B cell (primary cell): ENCODE measurements around the gene ULK4. TPM values are rescaled to one million over a fixed set of nuclear protein-coding genes. Genes with fewer than 3 reads are reported as not detected.

Experiments
- ATAC-seq: fragments of 200-7000 bp; cut with Tn5 transposase; one replicate; pipeline ENCODE4 v1.10.0; 2021; ENCODE audit warnings: low read depth, mild to moderate bottlenecking, moderate number of reproducible peaks, moderate library complexity
- CTCF ChIA-PET: fragments of 350-600 bp; sonication (Branson Sonifier 250); formaldehyde crosslinking; loops from one replicate; lab custom pipeline; 2021; ENCODE audit warnings: antibody characterized with exemption, inconsistent platforms; lab: Charles Lee
- POLR2A ChIA-PET: fragments of 350-600 bp; sonication (Branson Sonifier 250); formaldehyde crosslinking; loops from one replicate; lab custom pipeline; 2021; ENCODE audit warnings: antibody characterized with exemption; lab: Charles Lee
- DNase-seq: peaks from one replicate; pipeline ENCODE4 v3.0.0; 2013
- H2AFZ ChIP-seq: 2 replicates; pipeline ENCODE4 v1.6.1; 2012; ENCODE audit warnings: mild to moderate bottlenecking, low read depth, low read length; ENCODE audit not compliant: insufficient read depth, poor library complexity, severe bottlenecking
- H3K27ac ChIP-seq, 2 donors: 1 replicate in 1 of 2; 2 replicates in 1 of 2; pipeline ENCODE4 v1.5.1; 2012 to 2013; ENCODE audit warnings: low read length in 2 of 2, mild to moderate bottlenecking in 2 of 2, moderate library complexity in 1 of 2
- H3K27me3 ChIP-seq, 4 experiments: fragments of 200-600 bp in 1 of 4; sonication (generic) in 1 of 4; replicated peaks in 1 of 4; 1 replicate in 2 of 4; 2 replicates in 2 of 4; pipeline versions ENCODE4 v1.6.1 to v1.7.0; 2013 to 2016; ENCODE audit warnings: low read length in 3 of 4, mild to moderate bottlenecking in 2 of 4, mixed read lengths in 1 of 4, moderate library complexity in 1 of 4; ENCODE audit not compliant: insufficient read depth in 4 of 4, control insufficient read depth in 3 of 4; ENCODE audit errors: control extremely low read depth in 1 of 4
- H3K36me3 ChIP-seq, 2 experiments: replicated peaks in 1 of 2; 1 replicate in 1 of 2; 2 replicates in 1 of 2; pipeline versions ENCODE4 v1.6.1 to v1.7.1; 2013; ENCODE audit warnings: low read length in 1 of 2; ENCODE audit not compliant: insufficient read depth in 2 of 2, control insufficient read depth in 1 of 2; ENCODE audit errors: control extremely low read depth in 1 of 2, extremely low read depth in 1 of 2
- H3K4me1 ChIP-seq, 2 donors: fragments of 200-600 bp in 1 of 2; sonication (generic) in 1 of 2; 1 replicate in 1 of 2; 2 replicates in 1 of 2; pipeline versions ENCODE4 v1.5.1 to v1.6.1; 2013 to 2017; ENCODE audit warnings: low read length in 2 of 2; ENCODE audit not compliant: control insufficient read depth in 2 of 2, insufficient read depth in 2 of 2
- H3K4me2 ChIP-seq: replicated peaks from 2 replicates; pipeline ENCODE3; 2012; ENCODE audit warnings: mild to moderate bottlenecking, low read depth, low read length; ENCODE audit not compliant: poor library complexity, severe bottlenecking
- H3K4me3 ChIP-seq, 5 experiments: fragments of 200-600 bp in 1 of 5; sonication (generic) in 1 of 5; 1 replicate in 3 of 5; 2 replicates in 2 of 5; pipeline versions ENCODE4 v1.5.1 to v1.7.0; 2011 to 2016; ENCODE audit warnings: low read length in 4 of 5, mild to moderate bottlenecking in 4 of 5, low read depth in 2 of 5, control low read depth in 1 of 5, moderate library complexity in 1 of 5; ENCODE audit not compliant: insufficient read depth in 1 of 5; ENCODE audit errors: control extremely low read depth in 1 of 5, extremely low read depth in 1 of 5
- H3K79me2 ChIP-seq: fragments of 200-600 bp; sonication (generic); one replicate; pipeline ENCODE4 v1.6.0; 2016; ENCODE audit warnings: low read length; ENCODE audit not compliant: control insufficient read depth, insufficient read depth
- H3K9ac ChIP-seq: fragments of 200-600 bp; sonication (generic); 2 replicates; pipeline ENCODE4 v1.6.1; 2017; ENCODE audit warnings: mild to moderate bottlenecking, low read length, moderate library complexity
- H3K9me3 ChIP-seq, 3 donors: one replicate each; pipeline versions ENCODE4 v1.6.1 to v1.7.1; 2013; ENCODE audit warnings: low read length in 2 of 3; ENCODE audit not compliant: control insufficient read depth in 2 of 3, insufficient read depth in 1 of 3; ENCODE audit errors: control extremely low read depth in 1 of 3
- H4K20me1 ChIP-seq: 2 replicates; pipeline ENCODE4 v1.6.0; 2012; ENCODE audit warnings: mild to moderate bottlenecking, low read length; ENCODE audit not compliant: insufficient read depth, control insufficient read depth, poor library complexity, severe bottlenecking
- H3K27ac Mint-ChIP-seq: one replicate; pipeline ENCODE4 v1.8.0; 2021; ENCODE audit warnings: mixed read lengths
- H3K27me3 Mint-ChIP-seq: one replicate; pipeline ENCODE4 v1.8.0; 2021; ENCODE audit warnings: mixed read lengths
- H3K4me1 Mint-ChIP-seq: one replicate; pipeline ENCODE4 v1.8.0; 2021; ENCODE audit warnings: mixed read lengths
- H3K4me3 Mint-ChIP-seq: one replicate; pipeline ENCODE4 v1.8.0; 2021; ENCODE audit warnings: mixed read lengths
- H3K9me3 Mint-ChIP-seq: one replicate; pipeline ENCODE4 v1.8.0; 2022; ENCODE audit warnings: mixed read lengths; ENCODE audit not compliant: insufficient read depth
- CTCF ChIP-seq: fragments of 200-600 bp; IDR thresholded peaks from one replicate; pipeline ENCODE4 v1.8.0; 2022; ENCODE audit warnings: antibody characterized with exemption, mild to moderate bottlenecking
- EZH2 ChIP-seq: IDR thresholded peaks from 2 replicates; pipeline ENCODE4 v1.6.1; 2012; ENCODE audit warnings: borderline replicate concordance, low read depth, mild to moderate bottlenecking, moderate library complexity, low read length; ENCODE audit not compliant: insufficient read depth, poor library complexity, severe bottlenecking
- WGBS: methylation state at CpG from one replicate; pipeline ENCODE4 v1.1.5; 2013; ENCODE audit warnings: missing lambda C conversion rate; ENCODE audit not compliant: insufficient coverage; 5-methylcytosine and 5-hydroxymethylcytosine counted together
- intact Hi-C: fragments of 100-400 bp; cut with micrococcal nuclease; formaldehyde crosslinking; loops from one replicate; pipeline ENCODE4 v1.10.0; 2022
- polyA plus RNA-seq: library from polyadenylated mRNA; depleted of rRNA; stranded (reverse); fragments of >200 nt; gene quantifications from 2 replicates; pipeline ENCODE4 v1.2.3, GENCODE V29; 2012
- total RNA-seq, 2 donors: library from RNA; stranded (reverse); fragments of 120-200 nt in 1 of 2; gene quantifications; 1 replicate in 1 of 2; 2 replicates in 1 of 2; pipeline versions ENCODE4 v1.2.3 to v1.2.4, GENCODE V29; 2013 to 2022

Gene ULK4
- total and polyA plus RNA-seq, 2 donors (not counting 1 experiment from before 2014, with no cell fraction given), result 5.2 to 33.7 TPM

- Mint-ChIP-seq H3K4me3 (no peak overlapping the region), H3K9me3 (no peaks in the 10 kb centered on the region), H3K27ac (no peak overlapping the region), H3K27me3 (no peaks in the 10 kb centered on the region), H3K4me1 (no peaks in the 10 kb centered on the region)
- Histone ChIP-seq H3K4me3 (no peak overlapping the region), H4K20me1 (no peaks in the 10 kb centered on the region), H3K9me3 (no peaks in the 10 kb centered on the region), H3K36me3 (no peaks in the 10 kb centered on the region), H3K27me3 (no peaks in the 10 kb centered on the region), H3K4me1 (no peaks in the 10 kb centered on the region), H2AFZ (no peak overlapping the region), H3K4me2 (no peak overlapping the region), H3K79me2 (no peaks in the 10 kb centered on the region), H3K27ac (no peak overlapping the region), H3K9ac (no peak overlapping the region)
- ChIA-PET CTCF (no interaction called here), POLR2A (no interaction called here)
- no peak for ATAC-seq
- intact Hi-C loops, result no loop called here
- DNase-seq, result no peak
- TF ChIP-seq CTCF (no peak), EZH2 (no peak)
- WGBS, result no CpG with 5 or more reads among the region's 1 CpG
These were observed 702.3 kb downstream of the ULK4 start for GRCh38 chr3:41259449-41260062.

- WGBS, result no CpG with 5 or more reads among the region's 4 CpGs
- H3K36me3 ChIP-seq, result no peaks in the 10 kb centered on the region
- no peaks in the 10 kb centered on the region for H3K27me3 ChIP-seq
- H4K20me1 ChIP-seq, result no peaks in the 10 kb centered on the region
- no peaks in the 10 kb centered on the region for H3K9me3 ChIP-seq
- DNase-seq (no peak), ATAC-seq (no peak)
- H3K79me2 ChIP-seq, result no peaks in the 10 kb centered on the region
- H3K4me2 ChIP-seq, result no peak overlapping the region
- no peaks in the 10 kb centered on the region for H3K4me1 Mint-ChIP-seq
- ChIA-PET POLR2A (no interaction called here), CTCF (no interaction called here)
- no peaks in the 10 kb centered on the region for H3K4me1 ChIP-seq
- H3K4me3 ChIP-seq, result no peak overlapping the region
- intact Hi-C loops, result no loop called here
- no peak overlapping the region for H3K4me3 Mint-ChIP-seq
- TF ChIP-seq EZH2 (no peak), CTCF (no peak)
- H3K9ac ChIP-seq, result no peak overlapping the region
- no peaks in the 10 kb centered on the region for H3K9me3 Mint-ChIP-seq
- H3K27ac Mint-ChIP-seq, result no peak overlapping the region
- no peak overlapping the region for H3K27ac ChIP-seq
- H3K27me3 Mint-ChIP-seq, result no peaks in the 10 kb centered on the region
- no peak overlapping the region for H2AFZ ChIP-seq
These were observed 703.6 kb downstream of the ULK4 start for GRCh38 chr3:41258239-41258800.
